H1 (cell line): Measurements from ENCODE around the gene NUB1. TPM values are rescaled to one million over a fixed set of nuclear protein-coding genes. Genes with fewer than 3 reads are reported as not detected.

ENCODE experiments used
- CTCF ChIA-PET: fragments of 300-600 bp; sonication (Branson Sonifier 250); formaldehyde crosslinking; loops from one replicate; lab custom pipeline; 2021; ENCODE audit not compliant: partially characterized antibody; lab: Charles Lee
- POLR2A ChIA-PET: fragments of 300-600 bp; sonication (Branson Sonifier 250); formaldehyde crosslinking; loops from one replicate; lab custom pipeline; 2021; ENCODE audit warnings: inconsistent platforms; ENCODE audit not compliant: partially characterized antibody; lab: Charles Lee
- DNase-seq, 2 experiments: peaks; one replicate each; pipeline versions ENCODE4 v3.0.0 to v3.0.0-alpha.2; 2010 to 2022; ENCODE audit warnings: low spot score in 2 of 2, low read depth in 1 of 2, mixed read lengths in 1 of 2
- FAIRE-seq: peaks from 2 replicates; lab custom pipeline; 2011; peaks lifted over from hg19 to GRCh38; lab: Jason Lieb, UNC
- H2AFZ ChIP-seq: 2 replicates; pipeline ENCODE4 v1.8.1; 2012; ENCODE audit warnings: low read length, inconsistent platforms
- H2AK5ac ChIP-seq: 2 replicates; pipeline ENCODE4 v1.6.1; 2013; ENCODE audit warnings: low read depth, low read length
- H2BK120ac ChIP-seq: replicated peaks from 2 replicates; pipeline ENCODE3; 2013; ENCODE audit warnings: low read depth, low read length, inconsistent platforms
- H2BK12ac ChIP-seq: 2 replicates; pipeline ENCODE4 v1.6.1; 2013; ENCODE audit warnings: low read depth, low read length
- H2BK15ac ChIP-seq: 2 replicates; pipeline ENCODE4 v1.6.1; 2013; ENCODE audit warnings: low read length
- H2BK20ac ChIP-seq: 2 replicates; pipeline ENCODE4 v1.6.1; 2013; ENCODE audit warnings: low read length
- H2BK5ac ChIP-seq: 2 replicates; pipeline ENCODE4 v1.6.1; 2013; ENCODE audit warnings: low read depth, low read length
- H3K14ac ChIP-seq: 2 replicates; pipeline ENCODE4 v1.6.1; 2013; ENCODE audit warnings: inconsistent platforms; ENCODE audit not compliant: insufficient read length
- H3K18ac ChIP-seq: 2 replicates; pipeline ENCODE4 v1.6.1; 2013; ENCODE audit warnings: low read length; ENCODE audit errors: extremely low read depth
- H3K23ac ChIP-seq: 2 replicates; pipeline ENCODE4 v1.6.1; 2013; ENCODE audit warnings: inconsistent platforms; ENCODE audit not compliant: insufficient read length
- H3K23me2 ChIP-seq: 2 replicates; pipeline ENCODE4 v1.6.1; 2013; ENCODE audit warnings: low read depth, low read length
- H3K27ac ChIP-seq: 2 replicates; pipeline ENCODE4 v1.6.1; 2011; ENCODE audit warnings: low read depth, low read length, inconsistent platforms
- H3K27me3 ChIP-seq, 4 experiments: replicated peaks in 1 of 4; 1 replicate in 1 of 4; 2 replicates in 3 of 4; pipeline versions ENCODE4 v1.6.1 to v1.8.1; 2011 to 2013; ENCODE audit warnings: low read length in 3 of 4, mild to moderate bottlenecking in 3 of 4, inconsistent platforms in 2 of 4, mixed read lengths in 2 of 4, moderate library complexity in 1 of 4; ENCODE audit not compliant: control insufficient read depth in 3 of 4, insufficient read depth in 3 of 4; ENCODE audit errors: extremely low read depth in 1 of 4
- H3K36me3 ChIP-seq, 4 experiments: 2 replicates each; pipeline versions ENCODE4 v1.6.1 to v1.8.1; 2011 to 2013; ENCODE audit warnings: mild to moderate bottlenecking in 4 of 4, low read length in 3 of 4, moderate library complexity in 2 of 4, control low read depth in 1 of 4, inconsistent platforms in 1 of 4; ENCODE audit not compliant: insufficient read depth in 4 of 4, control insufficient read depth in 2 of 4
- H3K4ac ChIP-seq: replicated peaks from 2 replicates; pipeline ENCODE3; 2013; ENCODE audit warnings: low read length, low read depth, mixed read lengths, inconsistent platforms; ENCODE audit not compliant: insufficient read length
- H3K4me1 ChIP-seq, 4 experiments: replicated peaks in 1 of 4; 1 replicate in 1 of 4; 2 replicates in 3 of 4; pipeline versions ENCODE4 v1.6.1 to v1.8.1; 2011 to 2013; ENCODE audit warnings: low read length in 3 of 4, inconsistent platforms in 2 of 4, mixed read lengths in 1 of 4; ENCODE audit not compliant: insufficient read depth in 4 of 4, control insufficient read depth in 3 of 4
- H3K4me2 ChIP-seq, 2 experiments: 2 replicates each; pipeline versions ENCODE4 v1.6.1 to v1.8.1; 2011 to 2013; ENCODE audit warnings: low read depth in 2 of 2, low read length in 2 of 2, control low read depth in 1 of 2, inconsistent platforms in 1 of 2, mild to moderate bottlenecking in 1 of 2; ENCODE audit not compliant: insufficient read depth in 1 of 2
- H3K4me3 ChIP-seq, 4 experiments: fragments of 200-600, 300-600 bp in 1 of 4; sonication (generic), shearing (Covaris generic), sonication (Bioruptor Twin) in 1 of 4; 2 replicates each; pipeline versions ENCODE4 v1.5.1 to v1.8.1; 2011 to 2016; ENCODE audit warnings: low read length in 4 of 4, low read depth in 3 of 4, control low read depth in 2 of 4, inconsistent platforms in 2 of 4, mild to moderate bottlenecking in 2 of 4, mixed read lengths in 1 of 4, moderate library complexity in 1 of 4; ENCODE audit not compliant: insufficient read depth in 2 of 4; ENCODE audit errors: extremely low read depth in 1 of 4
- H3K56ac ChIP-seq: replicated peaks from 2 replicates; pipeline ENCODE3; 2013; ENCODE audit warnings: low read depth, mild to moderate bottlenecking, mixed read lengths, low read length, inconsistent platforms; ENCODE audit not compliant: insufficient read length
- H3K79me1 ChIP-seq: 2 replicates; pipeline ENCODE4 v1.6.1; 2013; ENCODE audit warnings: low read depth, low read length, control low read depth
- H3K79me2 ChIP-seq, 2 experiments: 2 replicates each; pipeline versions ENCODE4 v1.6.1 to v1.8.1; 2012 to 2013; ENCODE audit warnings: low read length in 2 of 2, mild to moderate bottlenecking in 2 of 2, inconsistent platforms in 1 of 2; ENCODE audit not compliant: insufficient read depth in 2 of 2, control insufficient read depth in 1 of 2
- H3K9ac ChIP-seq, 4 experiments: replicated peaks in 1 of 4; 1 replicate in 1 of 4; 2 replicates in 3 of 4; pipeline versions ENCODE4 v1.6.1 to v1.8.1; 2011 to 2013; ENCODE audit warnings: low read depth in 3 of 4, low read length in 3 of 4, control low read depth in 2 of 4, mild to moderate bottlenecking in 2 of 4, moderate library complexity in 2 of 4, inconsistent platforms in 1 of 4; ENCODE audit errors: extremely low read depth in 1 of 4
- H3K9me3 ChIP-seq, 2 experiments: 2 replicates each; pipeline versions ENCODE4 v1.6.1 to v1.8.1; 2012 to 2013; ENCODE audit warnings: mild to moderate bottlenecking in 2 of 2, moderate library complexity in 2 of 2, control low read depth in 1 of 2, inconsistent platforms in 1 of 2, low read depth in 1 of 2, low read length in 1 of 2, mixed read lengths in 1 of 2; ENCODE audit not compliant: insufficient read depth in 2 of 2
- H4K20me1 ChIP-seq, 2 experiments: replicated peaks in 1 of 2; 2 replicates each; pipeline versions ENCODE3 to v1.8.1; 2011 to 2013; ENCODE audit warnings: inconsistent platforms in 2 of 2, low read length in 2 of 2, mild to moderate bottlenecking in 1 of 2; ENCODE audit not compliant: insufficient read depth in 2 of 2, control insufficient read depth in 1 of 2
- H4K5ac ChIP-seq: 2 replicates; pipeline ENCODE4 v1.6.1; 2013; ENCODE audit warnings: low read length, low read depth, mixed read lengths, inconsistent platforms; ENCODE audit not compliant: insufficient read length
- H4K8ac ChIP-seq: 2 replicates; pipeline ENCODE4 v1.8.0; 2013; ENCODE audit warnings: mild to moderate bottlenecking, moderate library complexity, low read length, inconsistent platforms; ENCODE audit not compliant: insufficient read depth; ENCODE audit errors: extremely low read depth
- H4K91ac ChIP-seq: replicated peaks from 2 replicates; pipeline ENCODE3; 2013; ENCODE audit warnings: low read length, mixed read lengths, inconsistent platforms; ENCODE audit not compliant: insufficient read length
- BACH1 ChIP-seq: IDR thresholded peaks from 2 replicates; pipeline ENCODE4 v1.6.1; 2012; ENCODE audit warnings: low read length, improper control_type of control experiment
- HDAC6 ChIP-seq: IDR thresholded peaks from one replicate; pipeline ENCODE4 v1.7.1; 2012; ENCODE audit warnings: low read depth, mild to moderate bottlenecking, inconsistent platforms, low read length, moderate library complexity
- PHF8 ChIP-seq: fragments of 200-600 bp; sonication (generic); conservative IDR thresholded peaks from 2 replicates; pipeline ENCODE4 v1.7.1; 2012; ENCODE audit warnings: low read depth, mild to moderate bottlenecking, inconsistent platforms, low read length, moderate library complexity
- SRF ChIP-seq: IDR thresholded peaks from 2 replicates; pipeline ENCODE4 v1.6.1; 2011; ENCODE audit warnings: mild to moderate bottlenecking, low read depth, low read length, moderate library complexity
- WGBS, 2 experiments: shearing (Covaris generic) in 1 of 2; methylation state at CpG; one replicate each; pipeline versions ENCODE4 v1.1.6 to v1.1.7; 2013 to 2015; ENCODE audit warnings: low lambda C conversion rate in 2 of 2, mixed read lengths in 2 of 2, inconsistent platforms in 1 of 2, low coverage in 1 of 2, missing lambda C conversion rate in 1 of 2; ENCODE audit not compliant: insufficient replicate concordance in 2 of 2, insufficient coverage in 1 of 2, insufficient read length in 1 of 2; ENCODE audit errors: extremely low coverage in 1 of 2, missing lambda C conversion rate in 1 of 2; 5-methylcytosine and 5-hydroxymethylcytosine counted together
- polyA plus RNA-seq, 7 experiments: library from polyadenylated mRNA; depleted of rRNA in 3 of 7; stranded (reverse) in 5 of 7; unstranded in 2 of 7; fragments of >200 nt in 5 of 7; fragments of 200-250 nt in 2 of 7; gene quantifications; 1 replicate in 5 of 7; 2 replicates in 1 of 7; 4 replicates in 1 of 7; pipeline versions ENCODE4 v1.2.1 to v1.2.3, GENCODE V29; 2011 to 2013; ENCODE audit warnings: missing spikeins in 2 of 7, mixed read lengths in 2 of 7
- total RNA-seq: library from RNA; stranded (reverse); fragmentation: NEBNext Ultra II Directional; extraction: Animal tissue kit (Norgen Biotek cat#: 25700); gene quantifications from 2 replicates; pipeline ENCODE4 v1.2.1, GENCODE V29; 2021

The NUB1 gene
- total and polyA plus RNA-seq, 2 of the 8 experiments (the other 6 are each of a cell fraction or from before 2014, with no cell fraction given): 22.1 to 43.5 TPM

DNA sequence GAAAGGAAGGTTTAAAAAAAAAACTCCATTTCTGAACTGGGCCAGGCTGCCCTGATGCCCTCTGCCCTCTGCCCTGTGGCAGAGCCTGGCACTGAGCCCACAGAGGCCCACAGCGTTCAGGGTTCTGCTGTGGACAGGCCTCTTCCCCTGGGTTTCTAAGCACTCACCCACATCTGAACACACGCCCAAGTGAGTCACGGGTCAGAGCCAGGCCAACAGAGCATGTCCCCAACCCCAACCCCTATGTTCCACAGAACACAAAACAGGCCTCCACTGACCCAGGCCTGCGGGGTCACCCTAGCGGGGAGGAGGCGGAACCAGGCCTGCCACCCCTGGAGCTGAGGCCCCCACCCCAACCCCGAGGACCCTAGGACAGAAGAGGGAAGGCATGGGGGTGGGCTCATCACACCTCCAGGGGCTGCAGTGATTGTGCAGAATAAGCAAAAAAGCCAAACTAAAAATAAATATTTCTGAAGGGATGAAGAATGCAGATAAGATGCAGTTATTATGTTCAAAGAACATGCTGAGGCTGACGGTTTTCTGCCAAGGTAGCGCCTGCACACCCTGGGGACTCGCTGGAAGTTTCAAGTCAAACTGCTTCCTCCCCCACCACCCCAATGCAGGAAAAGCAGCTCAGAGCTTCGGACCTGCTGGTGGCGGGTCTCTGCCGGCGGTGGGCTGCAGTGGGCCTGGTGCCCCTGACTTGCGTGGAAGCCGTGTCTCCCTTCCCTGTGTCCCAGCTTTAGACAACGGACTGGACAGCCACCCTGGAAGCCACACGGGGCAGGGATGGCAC, 62.8 kb downstream of the NUB1 start:
- H3K4me2 ChIP-seq: no peak overlapping the region
- CTCF ChIA-PET: interaction anchor here (0.6 to 2.7 kb wide), 3 partner anchors 18 to 44 kb away, joined by 3 to 15 read pairs (median 6); no protein-coding TSS in a partner anchor

More for the DNA sequence above, 62.8 kb downstream of the NUB1 start:
- H3K36me3 ChIP-seq: no peaks in the 10 kb centered on the region; a peak in 1 of 8 replicates
- 0 out of 2 replicates have a peak overlapping the region, but pooled peaks have one; percentile 24 for H2AK5ac ChIP-seq
- FAIRE-seq (no peak), DNase-seq (no peak)
- H2BK12ac ChIP-seq: 0 out of 2 replicates have a peak overlapping the region, but pooled peaks have one; percentile 27
- peaks cover 9% of the 10 kb centered on the region for H3K23me2 ChIP-seq
- no peak overlapping the region for H3K4me3 ChIP-seq
- no peak overlapping the region for H2BK20ac ChIP-seq
- H4K91ac ChIP-seq: peak overlapping the region; percentile 7
- H4K5ac ChIP-seq: no peak overlapping the region
- no peak overlapping the region for H3K23ac ChIP-seq
- peaks cover 0 to 9% (median 6%) of the 10 kb centered on the region in 4 experiments; a peak in 4 of 7 replicates for H3K27me3 ChIP-seq
- H3K27ac ChIP-seq: no peak overlapping the region
- no peaks in the 10 kb centered on the region for H3K9me3 ChIP-seq
- TF ChIP-seq SRF (no peak), HDAC6 (no peak), BACH1 (no peak), PHF8 (no peak)
- TF ChIP-seq, all 59 proteins: peak for 0
- Histone ChIP-seq H3K56ac (no peak overlapping the region), H3K18ac (no peak overlapping the region), H2BK5ac (no peak overlapping the region; the same call in 1 of the 2 replicates), H4K8ac (no peak overlapping the region; the same call in 1 of the 2 replicates), H3K4me1 (peaks cover 2 to 19% (median 11%) of the 10 kb centered on the region in 4 experiments), H3K79me2 (no peaks in the 10 kb centered on the region), H3K79me1 (no peaks in the 10 kb centered on the region; the same call in 1 of the 2 replicates), H3K9ac (no peak overlapping the region), H2BK120ac (no peak overlapping the region), H2BK15ac (no peak overlapping the region), H3K4ac (no peak overlapping the region), H2AFZ (no peak overlapping the region), H4K20me1 (peaks cover 0 to 2% of the 10 kb centered on the region in 2 experiments), H3K14ac (no peak overlapping the region)
- 84% methylated on average over 18 of the region's 18 CpGs; no CpG with 5 or more reads in 1 of the 2 experiments for WGBS, 2 experiments
- POLR2A ChIA-PET: interaction anchor here (0.8 to 2.3 kb wide), 2 partner anchors 12 to 113 kb away, joined by 3 to 5 read pairs; no protein-coding TSS in a partner anchor
